Fibroblast of lung (primary cell): ENCODE measurements around the gene FCER2.

Source experiments
- EZH2 ChIP-seq: IDR thresholded peaks from 2 replicates; pipeline ENCODE4 v1.5.1; 2012; ENCODE audit warnings: low read length, control low read depth, mild to moderate bottlenecking; ENCODE audit errors: missing control alignments
- TF ChIP-seq, protein P1 (sequence below), 2 donors: IDR thresholded peaks in 1 of 2; conservative IDR thresholded peaks in 1 of 2; 1 replicate in 1 of 2; 2 replicates in 1 of 2; pipeline ENCODE4 v1.5.1; 2011 to 2012; ENCODE audit warnings: low read length in 2 of 2, control low read depth in 1 of 2, inconsistent platforms in 1 of 2, low read depth in 1 of 2, mild to moderate bottlenecking in 1 of 2

DNA sequence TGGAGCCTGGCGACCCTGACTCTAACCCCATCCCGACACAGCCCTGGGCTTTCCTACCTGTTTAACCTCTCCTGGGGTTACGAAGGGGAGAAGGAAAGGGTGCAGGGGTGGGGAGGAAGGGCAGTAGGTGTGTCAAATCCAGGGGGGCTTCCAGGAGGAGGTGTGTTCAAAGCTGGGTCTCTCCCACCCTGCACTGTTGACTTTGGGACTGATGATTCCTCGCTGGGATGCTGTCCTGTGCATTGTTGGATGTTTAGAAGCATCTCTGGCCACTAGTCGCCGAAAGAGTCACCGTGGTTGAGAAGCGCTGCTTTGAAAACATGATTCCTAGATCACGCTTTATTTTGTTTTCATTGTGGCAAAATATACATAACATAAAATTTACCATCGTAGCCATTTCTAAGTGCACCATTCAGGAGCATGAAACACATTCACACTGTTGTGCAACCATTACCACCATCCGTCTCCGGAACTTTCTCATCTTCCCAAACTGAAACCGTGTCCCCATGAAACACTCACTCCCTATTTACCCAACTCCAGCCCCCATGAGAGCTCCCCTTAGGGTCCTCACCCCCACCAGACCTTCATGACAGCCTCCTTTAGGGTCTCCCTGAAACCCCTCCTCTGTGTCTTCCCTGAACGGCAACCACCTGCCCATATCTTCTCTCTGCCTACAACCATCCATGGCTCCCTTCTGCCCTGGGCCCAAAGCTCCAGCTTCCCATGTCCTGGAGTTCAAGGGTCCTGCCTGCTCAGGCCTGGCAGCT, 4.4 kb upstream of the FCER2 start:
- TF ChIP-seq, protein P1, sequence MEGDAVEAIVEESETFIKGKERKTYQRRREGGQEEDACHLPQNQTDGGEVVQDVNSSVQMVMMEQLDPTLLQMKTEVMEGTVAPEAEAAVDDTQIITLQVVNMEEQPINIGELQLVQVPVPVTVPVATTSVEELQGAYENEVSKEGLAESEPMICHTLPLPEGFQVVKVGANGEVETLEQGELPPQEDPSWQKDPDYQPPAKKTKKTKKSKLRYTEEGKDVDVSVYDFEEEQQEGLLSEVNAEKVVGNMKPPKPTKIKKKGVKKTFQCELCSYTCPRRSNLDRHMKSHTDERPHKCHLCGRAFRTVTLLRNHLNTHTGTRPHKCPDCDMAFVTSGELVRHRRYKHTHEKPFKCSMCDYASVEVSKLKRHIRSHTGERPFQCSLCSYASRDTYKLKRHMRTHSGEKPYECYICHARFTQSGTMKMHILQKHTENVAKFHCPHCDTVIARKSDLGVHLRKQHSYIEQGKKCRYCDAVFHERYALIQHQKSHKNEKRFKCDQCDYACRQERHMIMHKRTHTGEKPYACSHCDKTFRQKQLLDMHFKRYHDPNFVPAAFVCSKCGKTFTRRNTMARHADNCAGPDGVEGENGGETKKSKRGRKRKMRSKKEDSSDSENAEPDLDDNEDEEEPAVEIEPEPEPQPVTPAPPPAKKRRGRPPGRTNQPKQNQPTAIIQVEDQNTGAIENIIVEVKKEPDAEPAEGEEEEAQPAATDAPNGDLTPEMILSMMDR (conservative IDR thresholded peaks at IDR 0.05 in 1 of 2, IDR thresholded peaks at IDR 0.05 in 1 of 2; ENCODE audit: low read depth in 1 of 2, low read length in 2 of 2) = no peak
- no peak for TF ChIP-seq EZH2
